Right lobe of liver (tissue), 4 donors: Measurements from ENCODE around the gene SEMA6B.

Experiments used
- POLR2A ChIP-seq: fragments of 450-650 bp; IDR thresholded peaks from one replicate; pipeline ENCODE4 v1.6.1; 2017; ENCODE audit warnings: antibody characterized with exemption, mild to moderate bottlenecking
- TF ChIP-seq, protein P1 (sequence below), 4 donors: fragments of 200-600 bp in 3 of 4; fragments of 450-650 bp in 1 of 4; IDR thresholded peaks; one replicate each; pipeline versions ENCODE4 v1.5.1 to v1.8.0; 2016 to 2022; ENCODE audit warnings: antibody characterized with exemption in 4 of 4, mild to moderate bottlenecking in 2 of 4
- donor health status: DM: no; HTN: no; CAD: no.
- donor health status: DM: no; HTN: no; CAD: no.
- donor health status: DM: no; HTN: yes; CAD: no.

DNA sequence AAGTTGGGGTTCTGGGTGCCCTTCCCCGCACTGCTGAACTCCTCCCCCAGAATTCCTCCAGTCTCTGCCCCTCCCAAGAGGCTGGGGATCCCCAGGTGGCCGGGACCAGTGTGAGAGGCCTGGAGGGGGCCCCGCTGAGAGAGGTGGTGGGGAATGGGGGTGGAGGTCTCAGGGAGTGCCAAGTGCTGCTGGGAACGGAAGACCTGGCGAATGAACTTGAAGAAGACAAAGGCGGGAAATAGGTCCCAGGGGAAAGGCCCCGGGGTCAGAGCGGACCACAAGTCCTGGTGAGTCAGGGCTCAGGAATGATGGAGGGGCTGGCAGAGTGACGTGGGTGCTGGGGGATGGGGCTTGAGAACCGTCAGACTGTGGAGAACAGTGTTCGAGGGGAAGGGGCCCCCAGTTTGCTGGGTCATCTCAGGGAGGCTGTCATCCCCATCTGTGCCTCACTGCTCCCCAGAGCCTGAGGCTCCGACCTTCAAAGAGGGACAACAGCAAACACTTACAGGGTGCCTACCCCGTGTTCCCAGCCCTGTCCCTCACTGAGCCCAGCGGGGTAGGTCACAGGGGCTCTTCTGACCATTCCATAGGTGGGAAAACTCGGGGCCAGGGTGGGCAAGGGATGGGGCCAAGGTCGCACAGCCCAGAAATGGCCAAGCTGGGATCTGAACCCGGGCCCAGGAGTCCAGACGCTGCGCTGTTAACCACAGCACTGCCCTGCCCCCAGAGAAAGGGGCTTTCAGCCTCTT is 16.0 kb upstream of the SEMA6B start:
- TF ChIP-seq, protein P1, sequence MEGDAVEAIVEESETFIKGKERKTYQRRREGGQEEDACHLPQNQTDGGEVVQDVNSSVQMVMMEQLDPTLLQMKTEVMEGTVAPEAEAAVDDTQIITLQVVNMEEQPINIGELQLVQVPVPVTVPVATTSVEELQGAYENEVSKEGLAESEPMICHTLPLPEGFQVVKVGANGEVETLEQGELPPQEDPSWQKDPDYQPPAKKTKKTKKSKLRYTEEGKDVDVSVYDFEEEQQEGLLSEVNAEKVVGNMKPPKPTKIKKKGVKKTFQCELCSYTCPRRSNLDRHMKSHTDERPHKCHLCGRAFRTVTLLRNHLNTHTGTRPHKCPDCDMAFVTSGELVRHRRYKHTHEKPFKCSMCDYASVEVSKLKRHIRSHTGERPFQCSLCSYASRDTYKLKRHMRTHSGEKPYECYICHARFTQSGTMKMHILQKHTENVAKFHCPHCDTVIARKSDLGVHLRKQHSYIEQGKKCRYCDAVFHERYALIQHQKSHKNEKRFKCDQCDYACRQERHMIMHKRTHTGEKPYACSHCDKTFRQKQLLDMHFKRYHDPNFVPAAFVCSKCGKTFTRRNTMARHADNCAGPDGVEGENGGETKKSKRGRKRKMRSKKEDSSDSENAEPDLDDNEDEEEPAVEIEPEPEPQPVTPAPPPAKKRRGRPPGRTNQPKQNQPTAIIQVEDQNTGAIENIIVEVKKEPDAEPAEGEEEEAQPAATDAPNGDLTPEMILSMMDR (IDR thresholded peaks at IDR 0.05), result no peak
- TF ChIP-seq POLR2A, result no peak
